D341Med (cell line): ENCODE measurements around the gene JOSD1.

ENCODE experiments used
- DNase-seq: peaks from one replicate; pipeline ENCODE4 v3.0.0; 2012; ENCODE audit warnings: low spot score

The JOSD1 gene

DNA sequence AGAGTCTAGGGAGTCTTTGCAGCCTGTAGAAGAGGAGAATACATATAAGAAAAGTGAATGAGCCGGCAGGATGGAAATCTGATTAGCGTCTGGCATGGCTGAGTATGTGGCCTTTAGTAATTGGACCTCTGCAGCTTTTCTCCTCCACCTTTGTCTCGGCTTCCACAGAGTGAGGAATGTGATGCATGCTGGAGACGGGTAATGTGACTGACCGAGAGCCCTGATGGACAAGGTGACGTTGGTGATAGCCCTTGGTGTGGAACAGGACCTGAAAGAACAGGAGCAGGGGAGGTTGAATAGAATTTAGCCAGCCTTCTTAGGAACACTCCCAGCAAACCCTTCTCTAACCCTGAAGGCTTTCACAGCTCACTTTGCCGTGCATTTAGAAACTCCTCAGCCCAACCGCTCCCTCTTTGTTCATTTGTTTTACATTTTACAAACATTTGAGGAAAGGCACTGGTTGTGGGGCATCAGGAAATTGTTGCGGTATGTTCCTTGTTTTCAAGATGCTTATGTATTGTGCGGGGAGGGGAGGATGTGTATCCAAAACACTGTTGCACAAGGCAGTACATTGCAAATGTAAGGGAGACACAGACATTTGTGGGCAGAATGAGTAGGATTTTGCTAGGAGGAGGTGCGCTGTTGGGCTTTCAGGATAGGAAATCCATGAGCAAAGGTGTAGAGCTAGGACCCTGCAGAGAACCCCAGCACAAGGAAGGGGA lies 11.9 kb upstream of the JOSD1 start:
- DNase-seq = no peak

- no peak for DNase-seq
These were observed 10.1 kb upstream of the JOSD1 start for GRCh38 chr22:38710866-38711265.

GRCh38 chr22:38710351-38710750 lies 9.6 kb upstream of the JOSD1 start:
- DNase-seq = no peak

- no peak for DNase-seq
These were observed 8.6 kb upstream of the JOSD1 start for GRCh38 chr22:38709306-38709705.

GRCh38 chr22:38707984-38708383 lies 7.2 kb upstream of the JOSD1 start:
- DNase-seq = no peak

DNA sequence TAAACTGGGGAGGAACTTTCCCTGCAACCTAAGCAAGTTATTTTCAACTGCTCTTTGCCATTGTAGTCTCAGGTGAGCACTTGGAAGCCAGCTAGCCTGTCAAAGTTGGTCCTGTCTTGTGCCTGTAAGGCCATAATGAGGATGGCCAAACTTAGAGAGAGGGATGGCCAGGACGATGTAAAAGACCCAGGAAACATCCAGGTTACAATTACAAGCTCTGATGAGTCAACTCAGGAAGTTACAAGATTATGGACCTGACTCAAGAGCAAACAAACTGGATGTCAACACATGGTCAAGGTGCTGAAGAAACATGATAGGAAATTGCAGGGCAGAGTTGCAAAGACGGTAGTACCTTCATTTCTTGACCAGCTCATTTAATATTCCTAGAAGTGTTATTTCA lies 6.6 kb upstream of the JOSD1 start:
- DNase-seq = no peak

DNA sequence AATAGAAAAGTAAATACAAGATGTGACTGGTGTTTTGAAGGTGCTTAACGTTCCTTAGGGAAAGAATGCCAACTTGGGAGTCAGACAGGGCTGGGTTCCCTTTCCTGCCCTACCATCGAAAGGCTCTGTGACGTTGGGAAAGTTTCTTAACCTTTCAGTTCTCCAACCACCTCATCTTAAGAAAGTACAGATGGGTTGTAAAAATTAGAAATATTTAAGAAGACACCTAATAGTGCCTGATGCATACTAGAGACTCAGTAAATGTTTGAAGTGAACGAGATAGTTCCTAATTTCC lies 6.1 kb upstream of the JOSD1 start:
- DNase-seq = no peak

GRCh38 chr22:38706101-38706900 lies 5.6 kb upstream of the JOSD1 start:
- DNase-seq = peak; percentile 73

DNA sequence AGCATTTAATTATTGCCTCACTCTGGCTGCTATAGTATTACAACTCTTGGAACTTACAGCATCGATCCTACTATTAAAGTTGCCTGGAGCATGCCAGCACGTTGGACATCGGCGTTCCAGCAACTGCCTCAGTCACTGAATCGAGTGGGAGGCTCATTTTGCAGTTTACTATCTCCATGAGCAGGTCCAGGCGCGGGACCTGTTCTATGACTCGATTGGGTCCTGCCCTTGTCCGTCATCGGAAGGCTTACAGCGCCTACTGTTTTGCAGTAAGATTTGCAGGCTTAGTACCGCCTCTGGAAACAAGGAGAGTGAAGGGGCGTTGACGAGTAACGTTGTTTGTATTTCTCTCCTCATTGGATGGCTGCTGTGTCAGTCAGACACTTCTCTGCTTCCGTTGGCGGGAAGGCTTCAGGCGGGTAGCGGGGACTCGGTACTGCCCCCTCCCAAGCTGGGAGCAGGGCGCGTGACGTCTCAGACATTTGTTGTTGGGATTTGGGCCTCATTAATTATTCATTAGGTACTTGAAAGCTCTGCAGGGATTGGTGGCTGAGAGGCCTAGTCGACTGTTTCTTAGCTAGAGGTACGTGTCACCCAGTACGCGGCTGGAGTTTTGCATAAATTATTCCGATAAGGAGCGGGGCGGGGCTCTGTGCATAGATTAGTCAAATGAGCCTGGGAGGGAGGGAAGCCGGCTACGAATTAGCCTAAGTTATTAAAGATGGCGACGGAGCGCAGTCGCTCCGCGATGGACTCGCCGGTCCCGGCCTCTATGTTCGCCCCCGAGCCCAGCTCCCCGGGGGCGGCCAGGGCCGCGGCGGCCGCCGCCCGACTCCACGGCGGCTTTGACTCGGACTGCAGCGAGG lies 4.7 kb upstream of the JOSD1 start, which contains the start of gene GTPBP1:
Gene GTPBP1, plus strand, starts transcription at position 710 of the 866 bp plus-strand sequence. Its CDS starts 12 bp downstream, at position 722.
- peak; percentile 95 for DNase-seq

GRCh38 chr22:38704654-38705234 lies 4.0 kb upstream of the JOSD1 start:
- DNase-seq = no peak

DNA sequence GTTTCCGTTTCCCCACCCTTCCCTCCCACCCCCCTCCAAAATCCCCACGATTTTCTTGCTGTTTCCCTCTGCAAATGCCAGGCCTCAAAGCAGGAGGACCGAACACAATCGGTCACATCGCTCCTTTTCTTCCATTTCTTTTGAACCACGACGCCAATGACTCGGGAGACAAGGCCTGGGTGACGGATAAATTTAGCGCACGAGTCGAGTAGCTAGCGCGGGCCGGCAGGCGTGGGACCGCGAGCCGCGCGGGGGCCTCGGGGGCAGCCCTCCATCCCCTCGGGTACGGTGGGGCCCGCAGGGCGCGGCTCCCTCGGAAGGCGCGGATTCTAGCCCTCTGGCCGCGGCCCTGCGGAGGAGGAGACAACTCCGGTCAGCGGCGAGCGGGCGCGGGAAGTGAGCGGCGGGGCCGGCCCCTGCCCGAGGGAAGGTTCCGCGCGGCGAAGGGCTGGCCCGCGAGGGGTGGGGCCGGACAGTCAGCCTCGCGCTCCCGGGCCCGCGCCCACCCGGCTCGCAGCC lies 414 bp downstream of the JOSD1 start:
- DNase-seq = no peak

GRCh38 chr22:38699784-38700183 lies 959 bp downstream of the JOSD1 start:
- no peak for DNase-seq

DNA sequence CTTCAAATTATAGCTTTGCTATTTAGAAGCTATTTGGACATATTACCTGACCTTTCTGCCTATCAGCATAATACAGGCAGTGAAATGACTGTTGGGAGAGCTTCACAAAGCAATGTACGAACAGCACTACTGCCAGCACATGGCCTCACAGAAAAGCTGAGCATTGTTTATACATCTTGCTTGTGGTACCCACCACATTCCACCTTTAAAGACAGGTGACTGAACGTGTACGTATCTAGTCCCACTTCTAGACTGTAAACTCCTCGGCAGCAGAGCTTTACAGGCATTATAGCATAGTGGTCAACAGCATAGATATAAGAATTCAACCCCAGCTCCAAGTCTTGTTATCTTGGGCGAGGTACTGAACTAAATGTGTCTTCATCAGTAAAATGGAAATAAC lies 1.6 kb downstream of the JOSD1 start:
- DNase-seq = no peak

GRCh38 chr22:38698407-38699094 lies 2.2 kb downstream of the JOSD1 start:
- no peak for DNase-seq

GRCh38 chr22:38697425-38698089 lies 3.2 kb downstream of the JOSD1 start:
- no peak for DNase-seq

- no peak for DNase-seq
These were observed 3.9 kb downstream of the JOSD1 start for GRCh38 chr22:38696606-38697424.

- no peak for DNase-seq
These were observed 5.8 kb downstream of the JOSD1 start for GRCh38 chr22:38694940-38695339.

- no peak for DNase-seq
These were observed 6.7 kb downstream of the JOSD1 start for GRCh38 chr22:38694049-38694448.

DNA sequence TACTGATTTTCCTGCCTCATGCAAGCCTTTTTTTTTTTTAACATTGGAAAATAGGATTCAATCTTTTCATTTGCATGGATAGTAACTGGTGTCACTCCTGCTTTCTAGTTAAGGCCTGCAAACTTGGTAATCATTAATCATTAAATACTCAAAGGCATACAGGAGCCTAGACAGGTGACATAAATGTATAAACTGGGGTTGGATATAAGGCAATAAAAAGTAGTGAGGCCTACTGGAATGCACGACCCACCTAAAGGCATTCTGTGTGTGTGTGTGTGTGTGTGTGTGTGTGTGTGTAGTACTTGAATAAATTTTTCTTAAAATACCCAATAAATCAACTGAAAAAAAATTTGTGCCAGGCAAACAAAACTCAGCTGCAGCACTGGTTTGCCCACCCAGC lies 11.1 kb downstream of the JOSD1 start:
- no peak for DNase-seq

- no peak for DNase-seq
These were observed 15.0 kb downstream of the JOSD1 start for GRCh38 chr22:38685761-38686160.
